Calu3 (cell line): Measurements from ENCODE around the gene MED17. TPM values are rescaled to one million over a fixed set of nuclear protein-coding genes. Genes with fewer than 3 reads are reported as not detected.

Experiments used
- BruUV-seq: library from RNA; stranded (reverse); fragments of 400-500 nt; replicated peaks from 2 replicates; lab custom pipeline; 2021; lab: Mats Ljungman, UMichigan
- CTCF ChIA-PET: fragments of 300-600 bp; sonication (Branson Sonifier 250); formaldehyde crosslinking; loops from one replicate; lab custom pipeline; 2022; ENCODE audit warnings: antibody characterized with exemption; lab: Charles Lee
- DNase-seq: peaks from one replicate; pipeline ENCODE4 v3.0.0; 2022
- H3K27ac Mint-ChIP-seq: one replicate; pipeline ENCODE4 v1.8.0; 2022; ENCODE audit warnings: mixed read lengths; ENCODE audit not compliant: unreplicated experiment
- H3K27me3 Mint-ChIP-seq: one replicate; pipeline ENCODE4 v1.8.0; 2022; ENCODE audit warnings: mixed read lengths; ENCODE audit not compliant: unreplicated experiment
- H3K36me3 Mint-ChIP-seq: one replicate; pipeline ENCODE4 v1.8.0; 2022; ENCODE audit warnings: mild to moderate bottlenecking, moderate library complexity, mixed read lengths; ENCODE audit not compliant: insufficient read depth, unreplicated experiment
- H3K4me1 Mint-ChIP-seq: one replicate; pipeline ENCODE4 v1.8.0; 2022; ENCODE audit warnings: mild to moderate bottlenecking, low read depth, mixed read lengths; ENCODE audit not compliant: unreplicated experiment
- H3K4me3 Mint-ChIP-seq: one replicate; pipeline ENCODE4 v1.8.0; 2022; ENCODE audit warnings: mild to moderate bottlenecking, low read depth, moderate library complexity, mixed read lengths; ENCODE audit not compliant: unreplicated experiment
- H3K9me3 Mint-ChIP-seq: one replicate; pipeline ENCODE4 v1.8.0; 2022; ENCODE audit warnings: low read depth, mixed read lengths; ENCODE audit not compliant: unreplicated experiment
- intact Hi-C: fragments of 100-400 bp; cut with micrococcal nuclease; formaldehyde crosslinking; loops from one replicate; pipeline ENCODE4 v1.10.0; 2022; ENCODE audit not compliant: unreplicated experiment
- total RNA-seq: library from RNA; stranded (reverse); gene quantifications from 2 replicates; pipeline ENCODE4 v1.2.3, GENCODE V29; 2022
- TF ChIP-seq, protein P1 (sequence below): fragments of 200-600 bp; IDR thresholded peaks from one replicate; pipeline ENCODE4 v1.8.0; 2022; ENCODE audit warnings: antibody characterized with exemption; ENCODE audit not compliant: unreplicated experiment

MED17 gene
- total RNA-seq, 1 experiment from 2014 or later, result 24.6 TPM

DNA sequence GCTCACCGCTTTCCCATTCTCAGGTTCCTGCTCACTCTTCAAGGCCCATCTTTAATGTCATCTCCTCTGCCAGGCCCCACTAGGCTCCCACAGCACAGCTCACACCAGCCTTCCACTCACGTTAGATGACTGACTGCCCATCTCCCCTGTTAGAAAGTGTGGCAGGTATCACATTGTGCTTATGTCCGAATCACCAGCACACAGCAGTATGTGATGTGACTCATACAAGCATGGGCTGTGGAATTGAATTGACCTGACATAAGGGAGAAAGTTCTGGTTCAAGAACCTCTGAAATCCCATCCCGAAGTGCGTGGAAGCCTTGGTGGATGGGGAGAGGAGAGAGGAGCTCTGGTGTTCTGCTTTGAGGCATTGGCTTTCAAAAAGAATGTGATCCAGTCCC is 59.8 kb downstream of the MED17 start:
- Mint-ChIP-seq H3K4me1 (peaks cover 24% of the 10 kb centered on the region), H3K36me3 (no peaks in the 10 kb centered on the region), H3K27me3 (no peaks in the 10 kb centered on the region), H3K4me3 (no peak overlapping the region), H3K27ac (no peak overlapping the region), H3K9me3 (no peaks in the 10 kb centered on the region)
- CTCF ChIA-PET, result no interaction called here
- no peak for DNase-seq
- intact Hi-C loops, result no loop called here
- TF ChIP-seq, protein P1, sequence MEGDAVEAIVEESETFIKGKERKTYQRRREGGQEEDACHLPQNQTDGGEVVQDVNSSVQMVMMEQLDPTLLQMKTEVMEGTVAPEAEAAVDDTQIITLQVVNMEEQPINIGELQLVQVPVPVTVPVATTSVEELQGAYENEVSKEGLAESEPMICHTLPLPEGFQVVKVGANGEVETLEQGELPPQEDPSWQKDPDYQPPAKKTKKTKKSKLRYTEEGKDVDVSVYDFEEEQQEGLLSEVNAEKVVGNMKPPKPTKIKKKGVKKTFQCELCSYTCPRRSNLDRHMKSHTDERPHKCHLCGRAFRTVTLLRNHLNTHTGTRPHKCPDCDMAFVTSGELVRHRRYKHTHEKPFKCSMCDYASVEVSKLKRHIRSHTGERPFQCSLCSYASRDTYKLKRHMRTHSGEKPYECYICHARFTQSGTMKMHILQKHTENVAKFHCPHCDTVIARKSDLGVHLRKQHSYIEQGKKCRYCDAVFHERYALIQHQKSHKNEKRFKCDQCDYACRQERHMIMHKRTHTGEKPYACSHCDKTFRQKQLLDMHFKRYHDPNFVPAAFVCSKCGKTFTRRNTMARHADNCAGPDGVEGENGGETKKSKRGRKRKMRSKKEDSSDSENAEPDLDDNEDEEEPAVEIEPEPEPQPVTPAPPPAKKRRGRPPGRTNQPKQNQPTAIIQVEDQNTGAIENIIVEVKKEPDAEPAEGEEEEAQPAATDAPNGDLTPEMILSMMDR, result no peak
- BruUV-seq, result no TSS peak

DNA sequence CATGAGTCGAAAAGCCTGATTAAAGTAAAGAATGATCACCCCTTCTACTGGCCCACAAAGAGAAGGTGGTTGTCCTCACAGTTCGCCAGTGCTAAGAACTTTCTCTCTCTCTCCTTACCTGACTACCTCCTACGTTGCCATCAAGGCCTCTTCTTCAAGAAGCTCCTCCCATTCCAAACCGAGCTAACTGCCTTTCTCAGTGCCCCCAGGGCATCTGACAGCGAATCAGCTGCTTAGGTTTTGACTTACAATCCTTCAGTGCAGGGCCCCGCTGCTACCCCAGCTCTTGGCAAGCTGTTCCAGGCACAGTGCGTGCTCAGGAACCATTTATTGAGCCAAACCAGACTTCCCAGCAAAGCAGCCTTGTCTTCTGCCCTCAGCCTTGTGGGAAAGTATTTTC is 60.5 kb downstream of the MED17 start:
- Mint-ChIP-seq H3K27me3 (no peaks in the 10 kb centered on the region), H3K27ac (no peak overlapping the region)

GRCh38 chr11:93845181-93846092 is 61.4 kb downstream of the MED17 start:
- BruUV-seq, result no TSS peak
- intact Hi-C loops, result no loop called here
- Mint-ChIP-seq H3K36me3 (peaks cover 4% of the 10 kb centered on the region), H3K27me3 (no peaks in the 10 kb centered on the region), H3K4me3 (no peak overlapping the region), H3K9me3 (no peaks in the 10 kb centered on the region), H3K27ac (no peak overlapping the region), H3K4me1 (peaks cover 24% of the 10 kb centered on the region)
- TF ChIP-seq, protein P1, result no peak
- DNase-seq, result no peak
- CTCF ChIA-PET, result no interaction called here

More for the DNA sequence above, 60.5 kb downstream of the MED17 start:
- TF ChIP-seq, protein P1, result no peak
- no TSS peak for BruUV-seq
- Mint-ChIP-seq H3K4me1 (peaks cover 24% of the 10 kb centered on the region), H3K9me3 (no peaks in the 10 kb centered on the region), H3K4me3 (no peak overlapping the region), H3K36me3 (no peaks in the 10 kb centered on the region)
- CTCF ChIA-PET, result no interaction called here
- intact Hi-C loops, result no loop called here
- no peak for DNase-seq

DNA sequence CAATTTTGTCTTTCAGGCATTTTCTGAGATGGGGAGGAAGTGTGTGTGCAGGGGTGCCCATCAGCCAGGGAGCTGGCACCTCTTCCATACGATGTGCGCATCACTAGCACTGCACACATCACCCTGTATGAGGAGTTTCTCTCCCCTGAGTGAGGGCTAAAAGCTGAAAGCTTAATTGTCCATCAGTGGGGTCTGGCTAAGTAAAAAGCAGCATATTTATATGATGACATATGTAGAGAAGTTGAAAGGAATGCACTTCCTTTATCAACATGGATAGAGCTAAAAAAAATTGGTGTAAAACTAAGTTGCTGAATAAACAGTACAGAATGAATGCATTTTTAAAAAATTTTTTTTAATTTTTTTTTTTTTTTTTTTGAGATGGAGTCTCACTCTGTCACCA is 62.3 kb downstream of the MED17 start:
- Mint-ChIP-seq H3K4me1 (peaks cover 24% of the 10 kb centered on the region), H3K36me3 (peaks cover 4% of the 10 kb centered on the region), H3K27me3 (no peaks in the 10 kb centered on the region), H3K9me3 (no peaks in the 10 kb centered on the region), H3K4me3 (no peak overlapping the region), H3K27ac (no peak overlapping the region)
- no TSS peak for BruUV-seq
- intact Hi-C loops, result no loop called here
- TF ChIP-seq, protein P1, result no peak
- no peak for DNase-seq
- CTCF ChIA-PET, result no interaction called here
